ENCODE measurements around the gene TMCC1.

- TF ChIP-seq, protein P1, sequence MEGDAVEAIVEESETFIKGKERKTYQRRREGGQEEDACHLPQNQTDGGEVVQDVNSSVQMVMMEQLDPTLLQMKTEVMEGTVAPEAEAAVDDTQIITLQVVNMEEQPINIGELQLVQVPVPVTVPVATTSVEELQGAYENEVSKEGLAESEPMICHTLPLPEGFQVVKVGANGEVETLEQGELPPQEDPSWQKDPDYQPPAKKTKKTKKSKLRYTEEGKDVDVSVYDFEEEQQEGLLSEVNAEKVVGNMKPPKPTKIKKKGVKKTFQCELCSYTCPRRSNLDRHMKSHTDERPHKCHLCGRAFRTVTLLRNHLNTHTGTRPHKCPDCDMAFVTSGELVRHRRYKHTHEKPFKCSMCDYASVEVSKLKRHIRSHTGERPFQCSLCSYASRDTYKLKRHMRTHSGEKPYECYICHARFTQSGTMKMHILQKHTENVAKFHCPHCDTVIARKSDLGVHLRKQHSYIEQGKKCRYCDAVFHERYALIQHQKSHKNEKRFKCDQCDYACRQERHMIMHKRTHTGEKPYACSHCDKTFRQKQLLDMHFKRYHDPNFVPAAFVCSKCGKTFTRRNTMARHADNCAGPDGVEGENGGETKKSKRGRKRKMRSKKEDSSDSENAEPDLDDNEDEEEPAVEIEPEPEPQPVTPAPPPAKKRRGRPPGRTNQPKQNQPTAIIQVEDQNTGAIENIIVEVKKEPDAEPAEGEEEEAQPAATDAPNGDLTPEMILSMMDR (IDR thresholded peaks at IDR 0.05) = no peak
- TF ChIP-seq POLR2AphosphoS5 (IDR thresholded peaks at IDR 0.05; ENCODE audit: low read depth, low read length) (no peak), RAD21 (IDR thresholded peaks at IDR 0.05; ENCODE audit: low read length) (no peak), CHD2 (IDR thresholded peaks at IDR 0.05; ENCODE audit: low read length, partially characterized antibody) (no peak), RXRA (IDR thresholded peaks at IDR 0.05; ENCODE audit: borderline replicate concordance, low read depth) (no peak)
- TF ChIP-seq, protein P2, sequence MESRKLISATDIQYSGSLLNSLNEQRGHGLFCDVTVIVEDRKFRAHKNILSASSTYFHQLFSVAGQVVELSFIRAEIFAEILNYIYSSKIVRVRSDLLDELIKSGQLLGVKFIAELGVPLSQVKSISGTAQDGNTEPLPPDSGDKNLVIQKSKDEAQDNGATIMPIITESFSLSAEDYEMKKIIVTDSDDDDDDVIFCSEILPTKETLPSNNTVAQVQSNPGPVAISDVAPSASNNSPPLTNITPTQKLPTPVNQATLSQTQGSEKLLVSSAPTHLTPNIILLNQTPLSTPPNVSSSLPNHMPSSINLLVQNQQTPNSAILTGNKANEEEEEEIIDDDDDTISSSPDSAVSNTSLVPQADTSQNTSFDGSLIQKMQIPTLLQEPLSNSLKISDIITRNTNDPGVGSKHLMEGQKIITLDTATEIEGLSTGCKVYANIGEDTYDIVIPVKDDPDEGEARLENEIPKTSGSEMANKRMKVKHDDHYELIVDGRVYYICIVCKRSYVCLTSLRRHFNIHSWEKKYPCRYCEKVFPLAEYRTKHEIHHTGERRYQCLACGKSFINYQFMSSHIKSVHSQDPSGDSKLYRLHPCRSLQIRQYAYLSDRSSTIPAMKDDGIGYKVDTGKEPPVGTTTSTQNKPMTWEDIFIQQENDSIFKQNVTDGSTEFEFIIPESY (IDR thresholded peaks at IDR 0.05; ENCODE audit: borderline replicate concordance, low read depth) = no peak
Observed at GRCh38 chr3:129708328-129708861, 185.1 kb downstream of the TMCC1 start.
